ENCODE results near the gene PON3. TPM values are rescaled to one million over a fixed set of nuclear protein-coding genes. Genes with fewer than 3 reads are reported as not detected.

Gene PON3
- total RNA-seq, 1 experiment from 2014 or later: not detected

- WGBS (ENCODE audit: extremely low coverage, insufficient read length, low lambda C conversion rate): no CpG with 5 or more reads among the region's 1 CpG
These were observed 28.6 kb downstream of the PON3 start for GRCh38 chr7:95367606-95368005.

More at GRCh38 chr7:95367606-95368005, 28.6 kb downstream of the PON3 start:
- no peak overlapping the region for H2AFZ ChIP-seq (ENCODE audit: low read length)
- TF ChIP-seq CTCF (conservative IDR thresholded peaks at IDR 0.05): no peak
- H2BK5ac ChIP-seq (ENCODE audit: insufficient read length, low read length): no peak overlapping the region
- Mint-ChIP-seq H3K36me3 (ENCODE audit: insufficient read depth in 1 of 3, low read depth in 3 of 3) (no peaks in the 10 kb centered on the region), H3K27ac (no peak overlapping the region), H3K9me3 (no peaks in the 10 kb centered on the region), H3K4me1 (no peaks in the 10 kb centered on the region), H3K27me3 (ENCODE audit: low read depth) (no peaks in the 10 kb centered on the region), H3K4me3 (no peak overlapping the region)
- no peak overlapping the region for H4K8ac ChIP-seq (replicated peaks; ENCODE audit: insufficient read length, low read depth, low read length)
- H3K18ac ChIP-seq (ENCODE audit: insufficient read length, low read depth, low read length): no peak overlapping the region
- no peaks in the 10 kb centered on the region for H3K79me1 ChIP-seq (ENCODE audit: insufficient read depth, low read depth, low read length, poor library complexity, severe bottlenecking)
- no peaks in the 10 kb centered on the region for H4K20me1 ChIP-seq (ENCODE audit: control insufficient read depth, insufficient read depth, insufficient read length)
- H3K9me3 ChIP-seq (ENCODE audit: control insufficient read depth, low read depth, low read length): no peaks in the 10 kb centered on the region
- H3K23me2 ChIP-seq (ENCODE audit: insufficient read length, low read depth, low read length, poor library complexity, severe bottlenecking): no peaks in the 10 kb centered on the region
- H3K4me2 ChIP-seq (ENCODE audit: insufficient read depth, insufficient read length, low read length): no peak overlapping the region
- no peaks in the 10 kb centered on the region for H3K79me2 ChIP-seq (ENCODE audit: insufficient read depth, low read length)
- no peak overlapping the region for H3K27ac ChIP-seq (ENCODE audit: insufficient read length, low read depth, low read length)
- H3K4me1 ChIP-seq (ENCODE audit: insufficient read depth, low read length): no peaks in the 10 kb centered on the region
- no peak overlapping the region for H2BK120ac ChIP-seq (ENCODE audit: low read depth, low read length, poor library complexity, severe bottlenecking)
- no peak overlapping the region for H3T11ph ChIP-seq (ENCODE audit: low read length)
- H2BK12ac ChIP-seq (ENCODE audit: insufficient read length, low read depth, low read length): no peak overlapping the region
- H2BK20ac ChIP-seq (ENCODE audit: low read depth, low read length, poor library complexity, severe bottlenecking): no peak overlapping the region
- no peak overlapping the region for H3K4ac ChIP-seq (ENCODE audit: low read depth, low read length)
- H3K14ac ChIP-seq (ENCODE audit: insufficient read depth, low read length): no peak overlapping the region
- no peak overlapping the region for H2AK5ac ChIP-seq (ENCODE audit: insufficient read length, low read length)
- no peak overlapping the region for H2BK15ac ChIP-seq (ENCODE audit: low read depth, low read length)
- H3K56ac ChIP-seq (ENCODE audit: insufficient read length, low read depth, low read length): no peak overlapping the region
- no peaks in the 10 kb centered on the region for H3K27me3 ChIP-seq (ENCODE audit: insufficient read depth, low read length)
- no peak overlapping the region for H4K91ac ChIP-seq (ENCODE audit: insufficient read length, low read depth, low read length)
- no peak for DNase-seq
- H3K23ac ChIP-seq (ENCODE audit: insufficient read length, low read depth, low read length): no peak overlapping the region
- H3K9ac ChIP-seq (ENCODE audit: extremely low read depth, insufficient read length, low read length): no peak overlapping the region
- no peak overlapping the region for H4K5ac ChIP-seq (ENCODE audit: insufficient read length, low read depth, low read length)
